ENCODE results near the gene KCNMA1. TPM values are rescaled to one million over a fixed set of nuclear protein-coding genes. Genes with fewer than 3 reads are reported as not detected.

The KCNMA1 gene
- total RNA-seq, 1 experiment from 2014 or later, result 20.7 TPM

- DNase-seq, result no peak
- no peaks in the 10 kb centered on the region for H3K36me3 Mint-ChIP-seq (ENCODE audit: insufficient read depth, unreplicated experiment)
- Histone ChIP-seq H3K9me3 (no peaks in the 10 kb centered on the region), H3K36me3 (ENCODE audit: control insufficient read depth, insufficient read depth, low read length) (no peaks in the 10 kb centered on the region), H3K4me1 (no peaks in the 10 kb centered on the region), H3K27me3 (replicated peaks; ENCODE audit: control insufficient read depth, insufficient read depth, low read length) (no peaks in the 10 kb centered on the region), H3K4me3 (ENCODE audit: low read depth, low read length) (no peak overlapping the region)
- ChIA-PET POLR2A (no interaction called here), CTCF (no interaction called here)
- no peaks in the 10 kb centered on the region for H3K9me3 Mint-ChIP-seq (ENCODE audit: unreplicated experiment)
- peaks cover 11% of the 10 kb centered on the region for H3K27me3 Mint-ChIP-seq (ENCODE audit: insufficient read depth, unreplicated experiment)
- H3K4me3 Mint-ChIP-seq (ENCODE audit: unreplicated experiment), result no peak overlapping the region
- H3K27ac Mint-ChIP-seq (ENCODE audit: unreplicated experiment), result no peak overlapping the region
- intact Hi-C loops (cut with micrococcal nuclease; ENCODE audit: unreplicated experiment), result no loop called here
- TF ChIP-seq CTCF (IDR thresholded peaks at IDR 0.05; ENCODE audit: insufficient read depth in 1 of 2, low read depth in 1 of 2, low read length in 1 of 2, severe bottlenecking in 1 of 2, unreplicated experiment in 1 of 2), result no peak
- BruUV-seq (replicated peaks), result no TSS peak
- H3K4me1 Mint-ChIP-seq (ENCODE audit: low read depth, unreplicated experiment), result no peaks in the 10 kb centered on the region
Observed at GRCh38 chr10:77011874-77012811, 625.5 kb downstream of the KCNMA1 start.

GRCh38 chr10:77010430-77010829 is 627.2 kb downstream of the KCNMA1 start:
- Mint-ChIP-seq H3K36me3 (ENCODE audit: insufficient read depth, unreplicated experiment) (no peaks in the 10 kb centered on the region), H3K27me3 (ENCODE audit: insufficient read depth, unreplicated experiment) (peaks cover under 1% of the 10 kb centered on the region), H3K27ac (ENCODE audit: unreplicated experiment) (no peak overlapping the region), H3K9me3 (ENCODE audit: unreplicated experiment) (no peaks in the 10 kb centered on the region), H3K4me3 (ENCODE audit: unreplicated experiment) (no peak overlapping the region), H3K4me1 (ENCODE audit: low read depth, unreplicated experiment) (no peaks in the 10 kb centered on the region)
- TF ChIP-seq CTCF (IDR thresholded peaks at IDR 0.05; ENCODE audit: insufficient read depth in 1 of 2, low read depth in 1 of 2, low read length in 1 of 2, severe bottlenecking in 1 of 2, unreplicated experiment in 1 of 2), result no peak
- H3K4me1 ChIP-seq, result no peaks in the 10 kb centered on the region
- CTCF ChIA-PET, result no interaction called here
- H3K27me3 ChIP-seq (replicated peaks; ENCODE audit: control insufficient read depth, insufficient read depth, low read length), result no peaks in the 10 kb centered on the region
- no peak overlapping the region for H3K4me3 ChIP-seq (ENCODE audit: low read depth, low read length)
- no peak for DNase-seq
- no TSS peak for BruUV-seq (replicated peaks)
- H3K36me3 ChIP-seq (ENCODE audit: control insufficient read depth, insufficient read depth, low read length), result no peaks in the 10 kb centered on the region
- POLR2A ChIA-PET, result no interaction called here
- intact Hi-C loops (cut with micrococcal nuclease; ENCODE audit: unreplicated experiment), result no loop called here
- H3K9me3 ChIP-seq, result no peaks in the 10 kb centered on the region

- H3K27me3 Mint-ChIP-seq (ENCODE audit: insufficient read depth, unreplicated experiment), result peaks cover 4% of the 10 kb centered on the region
- H3K36me3 ChIP-seq (ENCODE audit: control insufficient read depth, insufficient read depth, low read length), result no peaks in the 10 kb centered on the region
- DNase-seq, result no peak
- no peak overlapping the region for H3K4me3 ChIP-seq (ENCODE audit: low read depth, low read length)
- no peaks in the 10 kb centered on the region for H3K9me3 ChIP-seq
- no peaks in the 10 kb centered on the region for H3K27me3 ChIP-seq (replicated peaks; ENCODE audit: control insufficient read depth, insufficient read depth, low read length)
- CTCF ChIA-PET, result no interaction called here
- H3K4me3 Mint-ChIP-seq (ENCODE audit: unreplicated experiment), result no peak overlapping the region
- POLR2A ChIA-PET, result no interaction called here
- intact Hi-C loops (cut with micrococcal nuclease; ENCODE audit: unreplicated experiment), result no loop called here
- no peaks in the 10 kb centered on the region for H3K4me1 Mint-ChIP-seq (ENCODE audit: low read depth, unreplicated experiment)
- no peak for TF ChIP-seq CTCF (IDR thresholded peaks at IDR 0.05; ENCODE audit: insufficient read depth in 1 of 2, low read depth in 1 of 2, low read length in 1 of 2, severe bottlenecking in 1 of 2, unreplicated experiment in 1 of 2)
- H3K27ac Mint-ChIP-seq (ENCODE audit: unreplicated experiment), result no peak overlapping the region
- no TSS peak for BruUV-seq (replicated peaks)
- H3K4me1 ChIP-seq, result no peaks in the 10 kb centered on the region
- H3K36me3 Mint-ChIP-seq (ENCODE audit: insufficient read depth, unreplicated experiment), result no peaks in the 10 kb centered on the region
- H3K9me3 Mint-ChIP-seq (ENCODE audit: unreplicated experiment), result no peaks in the 10 kb centered on the region
Observed at GRCh38 chr10:77007834-77008233, 629.8 kb downstream of the KCNMA1 start.
